NCI-H446 (cell line): ENCODE results near the gene TCP11.

Source experiments
- DNase-seq, 2 experiments: peaks; one replicate each; lab custom pipeline; 2025; lab: John Stamatoyannopoulos, UW

Gene TCP11

GRCh38 chr6:35080821-35081425 lies 60.2 kb downstream of the TCP11 start:
- DNase-seq = no peak

- DNase-seq = no peak
Observed at GRCh38 chr6:35080016-35080680, 61.0 kb downstream of the TCP11 start.

DNA sequence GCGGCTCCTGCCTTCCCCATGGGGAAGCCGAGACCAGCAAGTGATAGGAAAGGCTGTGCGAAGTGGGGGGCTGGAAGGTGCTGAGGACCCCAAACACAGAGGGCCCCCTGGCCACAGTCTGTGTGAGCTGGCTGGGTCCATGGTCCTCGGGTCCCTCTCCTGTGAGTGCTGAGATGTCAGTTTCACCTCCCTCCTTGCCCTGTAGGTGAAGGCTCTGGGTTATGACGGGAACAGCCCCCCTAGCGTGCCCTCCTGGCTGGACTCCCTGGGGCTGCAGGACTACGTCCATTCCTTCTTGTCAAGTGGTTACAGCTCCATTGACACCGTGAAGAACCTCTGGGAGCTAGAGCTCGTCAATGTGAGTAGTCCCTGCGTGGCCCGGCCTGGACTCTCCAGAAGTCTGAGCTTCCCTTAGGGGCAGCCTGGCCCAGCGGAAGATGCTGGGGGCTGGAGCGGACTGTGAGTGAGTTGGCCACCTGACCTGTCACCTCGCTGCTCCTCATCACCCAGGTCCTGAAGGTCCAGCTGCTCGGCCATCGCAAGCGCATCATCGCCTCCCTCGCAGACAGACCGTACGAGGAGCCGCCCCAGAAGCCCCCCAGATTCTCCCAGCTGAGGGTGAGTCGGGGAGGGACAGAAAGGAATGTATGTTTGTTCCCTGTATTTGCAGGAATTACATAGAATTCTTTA lies 61.7 kb downstream of the TCP11 start:
- no peak for DNase-seq

DNA sequence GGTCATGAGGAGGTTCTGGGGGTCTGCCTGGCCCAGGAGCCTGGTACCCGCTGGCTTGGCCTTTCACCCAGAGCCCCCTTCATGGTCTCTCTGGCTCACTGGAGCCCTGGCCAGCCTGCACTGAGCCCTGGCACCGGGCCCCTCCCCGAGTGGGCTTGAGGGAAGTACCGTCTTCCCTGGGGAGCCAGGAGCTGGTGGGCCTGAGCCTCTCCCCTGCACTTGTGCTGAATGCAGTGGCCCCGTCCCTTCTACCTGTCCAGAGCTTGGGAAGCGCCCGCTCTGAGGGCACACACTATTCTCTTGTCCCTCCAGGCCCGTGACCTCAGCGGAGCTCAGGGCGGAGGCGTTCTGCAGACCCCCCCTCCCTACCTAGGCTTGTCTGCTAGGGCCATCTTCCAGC lies 62.2 kb downstream of the TCP11 start:
- no peak for DNase-seq

- no peak for DNase-seq
Observed at GRCh38 chr6:35078226-35078850, 62.8 kb downstream of the TCP11 start.

- DNase-seq = no peak
Observed at GRCh38 chr6:35077713-35078105, 63.4 kb downstream of the TCP11 start.

GRCh38 chr6:35076997-35077712 lies 64.0 kb downstream of the TCP11 start:
- DNase-seq = no peak

DNA sequence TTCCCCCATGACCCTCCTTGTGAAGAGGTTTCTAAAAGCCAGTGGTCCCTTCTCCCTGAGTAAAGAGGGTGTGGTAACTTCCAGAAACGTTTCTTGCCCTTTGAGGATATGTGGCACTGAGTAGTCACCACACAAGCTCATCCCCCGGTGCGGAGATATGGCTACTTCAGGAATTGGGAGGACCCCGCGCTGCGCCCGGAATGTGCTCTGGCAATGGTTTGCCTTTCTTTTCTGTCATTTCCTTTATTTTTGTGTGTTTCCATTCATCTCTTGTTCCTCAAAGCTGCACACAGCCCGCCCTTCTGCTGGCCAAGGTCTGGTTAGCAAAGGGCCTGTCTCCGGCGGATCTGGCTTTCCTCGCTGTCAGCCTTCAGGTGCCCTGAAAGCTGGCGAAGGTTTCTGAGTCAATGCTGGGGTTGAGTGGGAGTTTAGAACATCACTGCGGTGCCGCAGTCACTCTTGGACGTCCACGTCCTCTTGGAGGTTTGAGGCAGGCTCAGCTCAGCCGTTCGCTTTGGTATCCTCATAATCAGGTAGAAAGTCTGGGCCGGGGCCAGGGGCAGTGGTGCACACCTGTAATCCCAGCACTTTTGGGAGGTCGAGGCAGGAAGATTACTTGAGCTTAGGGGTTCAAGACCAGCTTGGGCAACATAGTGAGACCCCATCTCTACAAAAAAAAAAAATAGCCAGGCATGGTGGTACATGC lies 67.2 kb downstream of the TCP11 start:
- no peak for DNase-seq

DNA sequence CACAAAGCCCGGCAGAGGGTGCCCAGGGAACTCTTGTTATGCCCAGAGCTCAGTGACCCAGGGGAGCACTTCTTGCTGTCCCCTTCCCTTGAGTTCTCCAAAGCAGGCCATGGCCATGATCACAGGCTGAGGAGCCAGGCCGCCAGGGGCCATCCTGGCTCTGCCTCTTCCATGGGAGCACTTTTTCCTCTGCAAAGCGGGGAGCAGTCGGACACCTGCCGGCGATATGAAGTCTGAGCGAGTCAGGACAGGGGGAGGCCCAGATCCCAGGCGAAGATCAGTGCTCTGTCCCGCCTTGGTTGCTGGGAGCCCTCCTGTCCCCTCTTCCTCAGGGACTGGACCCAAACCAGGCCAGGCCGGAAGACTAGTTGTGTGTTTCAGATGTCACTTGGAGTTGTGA lies 67.9 kb downstream of the TCP11 start:
- DNase-seq = no peak

DNA sequence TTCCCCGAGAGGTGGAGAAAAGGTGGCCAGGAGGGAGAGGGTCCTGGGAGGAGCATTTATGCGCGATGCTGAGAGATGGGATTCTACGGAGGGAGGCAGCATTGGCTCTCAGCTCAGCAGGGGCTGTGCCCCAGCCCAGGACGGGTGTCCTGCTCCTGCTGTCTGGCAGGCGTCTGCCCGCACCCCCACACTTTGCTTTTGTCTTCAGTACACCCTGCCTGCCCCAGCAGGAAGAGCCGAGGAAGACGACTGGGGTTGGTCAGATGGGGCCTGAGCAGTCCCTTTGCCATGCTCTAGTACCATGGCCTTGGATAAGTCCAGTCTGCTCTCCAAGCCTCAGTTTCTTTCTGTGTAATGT lies 68.5 kb downstream of the TCP11 start:
- DNase-seq = no peak

GRCh38 chr6:35072051-35072697 lies 69.0 kb downstream of the TCP11 start:
- no peak for DNase-seq

DNA sequence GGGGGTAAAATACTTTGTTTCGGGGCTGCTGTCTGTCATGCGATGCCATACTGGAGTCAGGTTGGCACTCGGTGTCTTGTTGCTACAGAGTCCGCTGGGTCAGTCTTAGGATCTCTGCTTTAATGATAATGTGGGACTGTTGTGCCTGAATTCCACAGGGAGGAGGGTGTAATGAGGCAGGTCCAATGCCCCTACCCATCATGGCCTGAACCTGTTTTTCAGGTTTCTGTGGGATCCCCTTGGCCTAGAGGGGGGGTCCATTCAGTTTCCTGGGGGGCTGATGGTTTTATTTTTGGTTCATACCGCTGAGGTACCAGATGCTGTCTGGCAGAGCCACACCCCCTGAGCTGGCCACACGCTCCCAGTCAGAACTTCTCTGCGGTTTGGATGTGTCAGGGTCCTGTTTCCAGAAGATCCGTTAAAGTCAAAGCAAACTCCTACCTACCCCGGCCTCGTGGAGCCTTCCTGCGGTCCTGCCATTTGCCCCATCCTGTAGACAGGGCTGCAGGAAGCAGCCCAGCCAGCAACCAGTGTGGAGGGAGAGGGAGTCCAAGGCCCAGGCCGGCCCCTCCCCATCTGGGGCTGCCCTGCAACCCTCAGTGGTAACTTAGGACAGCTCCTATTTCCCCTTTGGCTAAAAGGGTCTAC lies 69.7 kb downstream of the TCP11 start:
- no peak for DNase-seq

DNA sequence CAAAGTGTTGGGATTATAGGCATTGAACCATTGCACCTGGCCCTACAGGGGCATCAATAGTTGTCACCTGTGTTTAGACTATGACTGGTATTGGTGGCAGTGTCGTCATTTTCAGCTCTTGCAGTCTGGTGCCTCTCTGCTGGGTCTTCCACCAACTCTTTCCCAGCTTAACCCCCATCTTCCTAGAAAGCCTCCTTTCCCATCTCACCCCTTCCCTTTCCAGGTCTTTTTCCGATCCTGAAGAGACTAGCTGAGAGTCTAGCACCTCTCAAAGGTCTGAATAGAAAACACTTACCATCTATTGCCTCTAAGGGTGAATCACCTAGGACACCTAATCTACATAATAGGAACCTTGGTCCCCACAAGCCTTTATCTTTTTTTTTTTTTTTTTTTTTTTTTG lies 71.0 kb downstream of the TCP11 start:
- DNase-seq = no peak

- DNase-seq = no peak
Observed at GRCh38 chr6:35069262-35069661, 71.9 kb downstream of the TCP11 start.

DNA sequence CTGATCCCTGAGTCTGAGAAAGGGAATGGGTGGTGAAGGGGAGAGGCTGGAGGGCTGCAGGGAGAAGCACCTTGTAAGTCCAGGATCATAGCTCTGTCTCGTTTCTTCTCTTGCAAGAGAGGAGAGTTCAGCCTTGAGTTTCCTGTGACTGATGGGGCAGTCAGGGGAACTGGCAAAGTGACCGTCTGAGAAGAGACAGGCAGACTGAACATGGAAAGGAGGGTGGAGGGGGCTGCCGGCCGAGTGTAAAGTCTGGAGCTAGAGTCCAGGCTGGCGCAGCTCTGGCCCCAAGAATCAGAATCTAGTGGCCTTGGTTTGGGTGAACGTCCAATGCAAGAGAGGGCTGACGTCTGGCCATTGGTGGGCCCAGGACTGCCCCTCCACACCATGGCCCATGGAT lies 72.5 kb downstream of the TCP11 start:
- DNase-seq = no peak

- no peak for DNase-seq
Observed at GRCh38 chr6:35068206-35068605, 72.9 kb downstream of the TCP11 start.
